H1 (cell line): ENCODE measurements around the gene FAM53A. TPM values are rescaled to one million over a fixed set of nuclear protein-coding genes. Genes with fewer than 3 reads are reported as not detected.
A peak's percentile ranks its signal among the peaks of the same experiment; 100 is the strongest.

ENCODE experiments used
- CTCF ChIA-PET: fragments of 300-600 bp; sonication (Branson Sonifier 250); formaldehyde crosslinking; loops from one replicate; lab custom pipeline; 2021; ENCODE audit not compliant: partially characterized antibody; lab: Charles Lee
- POLR2A ChIA-PET: fragments of 300-600 bp; sonication (Branson Sonifier 250); formaldehyde crosslinking; loops from one replicate; lab custom pipeline; 2021; ENCODE audit warnings: inconsistent platforms; ENCODE audit not compliant: partially characterized antibody; lab: Charles Lee
- DNase-seq, 2 experiments: peaks; one replicate each; pipeline versions ENCODE4 v3.0.0 to v3.0.0-alpha.2; 2010 to 2022; ENCODE audit warnings: low spot score in 2 of 2, low read depth in 1 of 2, mixed read lengths in 1 of 2
- FAIRE-seq: peaks from 2 replicates; lab custom pipeline; 2011; peaks lifted over from hg19 to GRCh38; lab: Jason Lieb, UNC
- H2AFZ ChIP-seq: 2 replicates; pipeline ENCODE4 v1.8.1; 2012; ENCODE audit warnings: low read length, inconsistent platforms
- H2AK5ac ChIP-seq: 2 replicates; pipeline ENCODE4 v1.6.1; 2013; ENCODE audit warnings: low read depth, low read length
- H2BK120ac ChIP-seq: replicated peaks from 2 replicates; pipeline ENCODE3; 2013; ENCODE audit warnings: low read depth, low read length, inconsistent platforms
- H2BK12ac ChIP-seq: 2 replicates; pipeline ENCODE4 v1.6.1; 2013; ENCODE audit warnings: low read depth, low read length
- H2BK15ac ChIP-seq: 2 replicates; pipeline ENCODE4 v1.6.1; 2013; ENCODE audit warnings: low read length
- H2BK20ac ChIP-seq: 2 replicates; pipeline ENCODE4 v1.6.1; 2013; ENCODE audit warnings: low read length
- H2BK5ac ChIP-seq: 2 replicates; pipeline ENCODE4 v1.6.1; 2013; ENCODE audit warnings: low read depth, low read length
- H3K14ac ChIP-seq: 2 replicates; pipeline ENCODE4 v1.6.1; 2013; ENCODE audit warnings: inconsistent platforms; ENCODE audit not compliant: insufficient read length
- H3K18ac ChIP-seq: 2 replicates; pipeline ENCODE4 v1.6.1; 2013; ENCODE audit warnings: low read length; ENCODE audit errors: extremely low read depth
- H3K23ac ChIP-seq: 2 replicates; pipeline ENCODE4 v1.6.1; 2013; ENCODE audit warnings: inconsistent platforms; ENCODE audit not compliant: insufficient read length
- H3K23me2 ChIP-seq: 2 replicates; pipeline ENCODE4 v1.6.1; 2013; ENCODE audit warnings: low read depth, low read length
- H3K27ac ChIP-seq: 2 replicates; pipeline ENCODE4 v1.6.1; 2011; ENCODE audit warnings: low read depth, low read length, inconsistent platforms
- H3K27me3 ChIP-seq, 4 experiments: replicated peaks in 1 of 4; 1 replicate in 1 of 4; 2 replicates in 3 of 4; pipeline versions ENCODE4 v1.6.1 to v1.8.1; 2011 to 2013; ENCODE audit warnings: low read length in 3 of 4, mild to moderate bottlenecking in 3 of 4, inconsistent platforms in 2 of 4, mixed read lengths in 2 of 4, moderate library complexity in 1 of 4; ENCODE audit not compliant: control insufficient read depth in 3 of 4, insufficient read depth in 3 of 4; ENCODE audit errors: extremely low read depth in 1 of 4
- H3K36me3 ChIP-seq, 4 experiments: 2 replicates each; pipeline versions ENCODE4 v1.6.1 to v1.8.1; 2011 to 2013; ENCODE audit warnings: mild to moderate bottlenecking in 4 of 4, low read length in 3 of 4, moderate library complexity in 2 of 4, control low read depth in 1 of 4, inconsistent platforms in 1 of 4; ENCODE audit not compliant: insufficient read depth in 4 of 4, control insufficient read depth in 2 of 4
- H3K4ac ChIP-seq: replicated peaks from 2 replicates; pipeline ENCODE3; 2013; ENCODE audit warnings: low read length, low read depth, mixed read lengths, inconsistent platforms; ENCODE audit not compliant: insufficient read length
- H3K4me1 ChIP-seq, 4 experiments: replicated peaks in 1 of 4; 1 replicate in 1 of 4; 2 replicates in 3 of 4; pipeline versions ENCODE4 v1.6.1 to v1.8.1; 2011 to 2013; ENCODE audit warnings: low read length in 3 of 4, inconsistent platforms in 2 of 4, mixed read lengths in 1 of 4; ENCODE audit not compliant: insufficient read depth in 4 of 4, control insufficient read depth in 3 of 4
- H3K4me2 ChIP-seq, 2 experiments: 2 replicates each; pipeline versions ENCODE4 v1.6.1 to v1.8.1; 2011 to 2013; ENCODE audit warnings: low read depth in 2 of 2, low read length in 2 of 2, control low read depth in 1 of 2, inconsistent platforms in 1 of 2, mild to moderate bottlenecking in 1 of 2; ENCODE audit not compliant: insufficient read depth in 1 of 2
- H3K4me3 ChIP-seq, 4 experiments: fragments of 200-600, 300-600 bp in 1 of 4; sonication (generic), shearing (Covaris generic), sonication (Bioruptor Twin) in 1 of 4; 2 replicates each; pipeline versions ENCODE4 v1.5.1 to v1.8.1; 2011 to 2016; ENCODE audit warnings: low read length in 4 of 4, low read depth in 3 of 4, control low read depth in 2 of 4, inconsistent platforms in 2 of 4, mild to moderate bottlenecking in 2 of 4, mixed read lengths in 1 of 4, moderate library complexity in 1 of 4; ENCODE audit not compliant: insufficient read depth in 2 of 4; ENCODE audit errors: extremely low read depth in 1 of 4
- H3K56ac ChIP-seq: replicated peaks from 2 replicates; pipeline ENCODE3; 2013; ENCODE audit warnings: low read depth, mild to moderate bottlenecking, mixed read lengths, low read length, inconsistent platforms; ENCODE audit not compliant: insufficient read length
- H3K79me1 ChIP-seq: 2 replicates; pipeline ENCODE4 v1.6.1; 2013; ENCODE audit warnings: low read depth, low read length, control low read depth
- H3K79me2 ChIP-seq, 2 experiments: 2 replicates each; pipeline versions ENCODE4 v1.6.1 to v1.8.1; 2012 to 2013; ENCODE audit warnings: low read length in 2 of 2, mild to moderate bottlenecking in 2 of 2, inconsistent platforms in 1 of 2; ENCODE audit not compliant: insufficient read depth in 2 of 2, control insufficient read depth in 1 of 2
- H3K9ac ChIP-seq, 4 experiments: replicated peaks in 1 of 4; 1 replicate in 1 of 4; 2 replicates in 3 of 4; pipeline versions ENCODE4 v1.6.1 to v1.8.1; 2011 to 2013; ENCODE audit warnings: low read depth in 3 of 4, low read length in 3 of 4, control low read depth in 2 of 4, mild to moderate bottlenecking in 2 of 4, moderate library complexity in 2 of 4, inconsistent platforms in 1 of 4; ENCODE audit errors: extremely low read depth in 1 of 4
- H3K9me3 ChIP-seq, 2 experiments: 2 replicates each; pipeline versions ENCODE4 v1.6.1 to v1.8.1; 2012 to 2013; ENCODE audit warnings: mild to moderate bottlenecking in 2 of 2, moderate library complexity in 2 of 2, control low read depth in 1 of 2, inconsistent platforms in 1 of 2, low read depth in 1 of 2, low read length in 1 of 2, mixed read lengths in 1 of 2; ENCODE audit not compliant: insufficient read depth in 2 of 2
- H4K20me1 ChIP-seq, 2 experiments: replicated peaks in 1 of 2; 2 replicates each; pipeline versions ENCODE3 to v1.8.1; 2011 to 2013; ENCODE audit warnings: inconsistent platforms in 2 of 2, low read length in 2 of 2, mild to moderate bottlenecking in 1 of 2; ENCODE audit not compliant: insufficient read depth in 2 of 2, control insufficient read depth in 1 of 2
- H4K5ac ChIP-seq: 2 replicates; pipeline ENCODE4 v1.6.1; 2013; ENCODE audit warnings: low read length, low read depth, mixed read lengths, inconsistent platforms; ENCODE audit not compliant: insufficient read length
- H4K8ac ChIP-seq: 2 replicates; pipeline ENCODE4 v1.8.0; 2013; ENCODE audit warnings: mild to moderate bottlenecking, moderate library complexity, low read length, inconsistent platforms; ENCODE audit not compliant: insufficient read depth; ENCODE audit errors: extremely low read depth
- H4K91ac ChIP-seq: replicated peaks from 2 replicates; pipeline ENCODE3; 2013; ENCODE audit warnings: low read length, mixed read lengths, inconsistent platforms; ENCODE audit not compliant: insufficient read length
- BRCA1 ChIP-seq: IDR thresholded peaks from 2 replicates; pipeline ENCODE4 v1.6.1; 2012; ENCODE audit warnings: low read depth, low read length, improper control_type of control experiment
- CBX5 ChIP-seq: fragments of 300-800, 300-1000 bp; sonication (generic); IDR thresholded peaks from 2 replicates; pipeline ENCODE4 v1.7.1; 2016; ENCODE audit warnings: antibody characterized with exemption, low read length, low read depth
- CTBP2 ChIP-seq: IDR thresholded peaks from 2 replicates; pipeline ENCODE4 v1.7.0; 2011; ENCODE audit warnings: borderline replicate concordance, mild to moderate bottlenecking, moderate library complexity, mixed read lengths, low read length; ENCODE audit not compliant: insufficient read depth, insufficient read length
- CTCF ChIP-seq, 3 experiments: IDR thresholded peaks; 1 replicate in 2 of 3; 2 replicates in 1 of 3; pipeline versions ENCODE4 v1.5.1 to v1.6.1; 2011; ENCODE audit warnings: low read length in 3 of 3, mild to moderate bottlenecking in 3 of 3, inconsistent platforms in 2 of 3, low read depth in 1 of 3, moderate library complexity in 1 of 3; ENCODE audit not compliant: insufficient read depth in 1 of 3; ENCODE audit errors: control extremely low read depth in 1 of 3
- HDAC6 ChIP-seq: IDR thresholded peaks from one replicate; pipeline ENCODE4 v1.7.1; 2012; ENCODE audit warnings: low read depth, mild to moderate bottlenecking, inconsistent platforms, low read length, moderate library complexity
- KDM1A ChIP-seq: fragments of 200-600, 300-600 bp; sonication (generic); IDR thresholded peaks from 2 replicates; pipeline ENCODE4 v1.7.1; 2016; ENCODE audit warnings: mild to moderate bottlenecking, low read length, borderline replicate concordance
- TAF7 ChIP-seq: optimal IDR thresholded peaks from 2 replicates; pipeline ENCODE3; 2011; ENCODE audit warnings: low read depth, mild to moderate bottlenecking, inconsistent platforms, low read length, moderate library complexity, borderline replicate concordance
- WGBS, 2 experiments: shearing (Covaris generic) in 1 of 2; methylation state at CpG; one replicate each; pipeline versions ENCODE4 v1.1.6 to v1.1.7; 2013 to 2015; ENCODE audit warnings: low lambda C conversion rate in 2 of 2, mixed read lengths in 2 of 2, inconsistent platforms in 1 of 2, low coverage in 1 of 2, missing lambda C conversion rate in 1 of 2; ENCODE audit not compliant: insufficient replicate concordance in 2 of 2, insufficient coverage in 1 of 2, insufficient read length in 1 of 2; ENCODE audit errors: extremely low coverage in 1 of 2, missing lambda C conversion rate in 1 of 2; 5-methylcytosine and 5-hydroxymethylcytosine counted together
- polyA plus RNA-seq, 7 experiments: library from polyadenylated mRNA; depleted of rRNA in 3 of 7; stranded (reverse) in 5 of 7; unstranded in 2 of 7; fragments of >200 nt in 5 of 7; fragments of 200-250 nt in 2 of 7; gene quantifications; 1 replicate in 5 of 7; 2 replicates in 1 of 7; 4 replicates in 1 of 7; pipeline versions ENCODE4 v1.2.1 to v1.2.3, GENCODE V29; 2011 to 2013; ENCODE audit warnings: missing spikeins in 2 of 7, mixed read lengths in 2 of 7
- total RNA-seq: library from RNA; stranded (reverse); fragmentation: NEBNext Ultra II Directional; extraction: Animal tissue kit (Norgen Biotek cat#: 25700); gene quantifications from 2 replicates; pipeline ENCODE4 v1.2.1, GENCODE V29; 2021
- TF ChIP-seq, protein P1 (sequence below): IDR thresholded peaks from 2 replicates; pipeline ENCODE4 v1.6.1; 2012; ENCODE audit warnings: low read length, inconsistent platforms

Gene FAM53A
- total and polyA plus RNA-seq, 2 of the 8 experiments (the other 6 are each of a cell fraction or from before 2014, with no cell fraction given), result 1.9 to 2.0 TPM

GRCh38 chr4:1602655-1603412 is 81.3 kb downstream of the FAM53A start:
- H3K18ac ChIP-seq, result no peak overlapping the region
- no peak overlapping the region for H3K9ac ChIP-seq
- peaks cover 0 to 13% (median 7%) of the 10 kb centered on the region in 4 experiments; a peak in 5 of 7 replicates for H3K4me1 ChIP-seq
- no peak overlapping the region for H2BK5ac ChIP-seq
- H4K20me1 ChIP-seq, result no peaks in the 10 kb centered on the region
- no peaks in the 10 kb centered on the region for H3K36me3 ChIP-seq
- DNase-seq, result no peak
- H3K4me2 ChIP-seq, result no peak overlapping the region
- 91% methylated on average over 35 of the region's 43 CpGs; no CpG with 5 or more reads in 1 of the 2 experiments for WGBS, 2 experiments
- H3K9me3 ChIP-seq, result no peaks in the 10 kb centered on the region
- H3K79me2 ChIP-seq, result no peaks in the 10 kb centered on the region
- no peak overlapping the region for H3K27ac ChIP-seq
- CTCF ChIA-PET, result no interaction called here
- H4K8ac ChIP-seq, result peak overlapping the region; percentile 51
- H3K79me1 ChIP-seq, result no peaks in the 10 kb centered on the region
- no peak overlapping the region for H3K14ac ChIP-seq
- H2BK20ac ChIP-seq, result no peak overlapping the region
- no peak overlapping the region for H3K56ac ChIP-seq
- H3K27me3 ChIP-seq, result no peaks in the 10 kb centered on the region
- H2AFZ ChIP-seq, result no peak overlapping the region
- H2BK120ac ChIP-seq, result no peak overlapping the region
- no peak overlapping the region for H2BK15ac ChIP-seq
- no peak overlapping the region for H3K4me3 ChIP-seq
- H3K23me2 ChIP-seq, result no peaks in the 10 kb centered on the region
- H2BK12ac ChIP-seq, result no peak overlapping the region
- POLR2A ChIA-PET, result no interaction called here
- H3K4ac ChIP-seq, result no peak overlapping the region
- H4K5ac ChIP-seq, result no peak overlapping the region
- H3K23ac ChIP-seq, result no peak overlapping the region
- no peak overlapping the region for H2AK5ac ChIP-seq
- no peak overlapping the region for H4K91ac ChIP-seq
- no peak for FAIRE-seq
- TF ChIP-seq CTCF (IDR thresholded peaks at IDR 0.05; ENCODE audit: control extremely low read depth in 1 of 3, insufficient read depth in 1 of 3, low read depth in 1 of 3, low read length in 3 of 3) (no peak), KDM1A (no peak), TAF7 (no peak), HDAC6 (no peak), CBX5 (no peak), BRCA1 (no peak), CTBP2 (no peak)
- TF ChIP-seq, protein P1, sequence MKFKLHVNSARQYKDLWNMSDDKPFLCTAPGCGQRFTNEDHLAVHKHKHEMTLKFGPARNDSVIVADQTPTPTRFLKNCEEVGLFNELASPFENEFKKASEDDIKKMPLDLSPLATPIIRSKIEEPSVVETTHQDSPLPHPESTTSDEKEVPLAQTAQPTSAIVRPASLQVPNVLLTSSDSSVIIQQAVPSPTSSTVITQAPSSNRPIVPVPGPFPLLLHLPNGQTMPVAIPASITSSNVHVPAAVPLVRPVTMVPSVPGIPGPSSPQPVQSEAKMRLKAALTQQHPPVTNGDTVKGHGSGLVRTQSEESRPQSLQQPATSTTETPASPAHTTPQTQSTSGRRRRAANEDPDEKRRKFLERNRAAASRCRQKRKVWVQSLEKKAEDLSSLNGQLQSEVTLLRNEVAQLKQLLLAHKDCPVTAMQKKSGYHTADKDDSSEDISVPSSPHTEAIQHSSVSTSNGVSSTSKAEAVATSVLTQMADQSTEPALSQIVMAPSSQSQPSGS, result no peak
